Measurements from ENCODE around the gene ARHGEF17.
"Not testable (repeated sequence)": the region's sequence is repeated elsewhere in the genome, so short reads cannot be mapped to it uniquely, and the experiment has no call there.

- not testable (repeated sequence) for TF ChIP-seq CTCF, POLR2AphosphoS5, POLR2A, EP300 (IDR thresholded peaks at IDR 0.05)
Observed at GRCh38 chr11:73271478-73271865, 36.6 kb upstream of the ARHGEF17 start.

Data from stomach (tissue), 4 donors.